ENCODE measurements around the gene NBPF3. TPM values are rescaled to one million over a fixed set of nuclear protein-coding genes. Genes with fewer than 3 reads are reported as not detected.

NBPF3 gene
- total RNA-seq, 4 donors from 2014 or later = 3.8 to 23.0 (median 6.7) TPM

- no peak for TF ChIP-seq CTCF (IDR thresholded peaks at IDR 0.05)
- TF ChIP-seq POLR2A (IDR thresholded peaks at IDR 0.05) = no peak
- H3K27me3 ChIP-seq = no peaks in the 10 kb centered on the region
- DNase-seq = no peak
- no peaks in the 10 kb centered on the region for H3K4me1 ChIP-seq
- no peak overlapping the region for H3K4me3 ChIP-seq
- no peaks in the 10 kb centered on the region for H3K36me3 ChIP-seq
- intact Hi-C loops (cut with DNase I; ENCODE audit: low total_unique reads) = no loop called here
- H3K9me3 ChIP-seq = no peaks in the 10 kb centered on the region
- no peak overlapping the region for H3K27ac ChIP-seq
These were observed 82.6 kb downstream of the NBPF3 start for GRCh38 chr1:21522525-21523038.

- no peaks in the 10 kb centered on the region for H3K4me1 ChIP-seq
- DNase-seq = no peak
- no peak for TF ChIP-seq CTCF (IDR thresholded peaks at IDR 0.05)
- no peak for TF ChIP-seq POLR2A (IDR thresholded peaks at IDR 0.05)
- H3K4me3 ChIP-seq = no peak overlapping the region
- no peaks in the 10 kb centered on the region for H3K27me3 ChIP-seq
- no peak overlapping the region for H3K27ac ChIP-seq
- no peaks in the 10 kb centered on the region for H3K9me3 ChIP-seq
- no peaks in the 10 kb centered on the region for H3K36me3 ChIP-seq
- intact Hi-C loops (cut with DNase I; ENCODE audit: low total_unique reads) = no loop called here
These were observed 83.4 kb downstream of the NBPF3 start for GRCh38 chr1:21523297-21523813.

GRCh38 chr1:21524220-21524619, 84.3 kb downstream of the NBPF3 start:
- no peak for TF ChIP-seq POLR2A (IDR thresholded peaks at IDR 0.05)
- TF ChIP-seq CTCF (IDR thresholded peaks at IDR 0.05) = no peak
- DNase-seq = no peak
- no peaks in the 10 kb centered on the region for H3K9me3 ChIP-seq
- H3K27me3 ChIP-seq = no peaks in the 10 kb centered on the region
- H3K4me3 ChIP-seq = no peak overlapping the region
- no peaks in the 10 kb centered on the region for H3K4me1 ChIP-seq
- H3K27ac ChIP-seq = no peak overlapping the region
- no peaks in the 10 kb centered on the region for H3K36me3 ChIP-seq
- intact Hi-C loops (cut with DNase I; ENCODE audit: low total_unique reads) = no loop called here

GRCh38 chr1:21524686-21525339, 84.9 kb downstream of the NBPF3 start:
- H3K27me3 ChIP-seq = no peaks in the 10 kb centered on the region
- DNase-seq = no peak
- no peak overlapping the region for H3K4me3 ChIP-seq
- no peak for TF ChIP-seq POLR2A (IDR thresholded peaks at IDR 0.05)
- no peak for TF ChIP-seq CTCF (IDR thresholded peaks at IDR 0.05)
- no peaks in the 10 kb centered on the region for H3K9me3 ChIP-seq
- H3K4me1 ChIP-seq = no peaks in the 10 kb centered on the region
- H3K36me3 ChIP-seq = no peaks in the 10 kb centered on the region
- H3K27ac ChIP-seq = no peak overlapping the region
- intact Hi-C loops (cut with DNase I; ENCODE audit: low total_unique reads) = no loop called here

- Histone ChIP-seq H3K27ac (no peak overlapping the region), H3K4me1 (no peaks in the 10 kb centered on the region), H3K36me3 (no peaks in the 10 kb centered on the region), H3K4me3 (no peak overlapping the region), H3K27me3 (no peaks in the 10 kb centered on the region), H3K9me3 (no peaks in the 10 kb centered on the region)
- intact Hi-C loops (cut with DNase I; ENCODE audit: low total_unique reads) = no loop called here
- TF ChIP-seq CTCF (IDR thresholded peaks at IDR 0.05) = no peak
- TF ChIP-seq POLR2A (IDR thresholded peaks at IDR 0.05) = no peak
- no peak for DNase-seq
These were observed 85.4 kb downstream of the NBPF3 start for GRCh38 chr1:21525340-21525717.

Measured in uterus (tissue), 4 donors.